Inflammatory macrophage treated with lipopolysaccharide for 4 hours (primary cell): ENCODE measurements around the gene CTDNEP1.
A peak's percentile ranks its signal among the peaks of the same experiment; 100 is the strongest.
"Not testable (repeated sequence)": the region's sequence is repeated elsewhere in the genome, so short reads cannot be mapped to it uniquely, and the experiment has no call there.

Experiments
- DNase-seq: peaks from one replicate; pipeline ENCODE4 v3.0.0-alpha.2; 2020

Gene CTDNEP1

DNA sequence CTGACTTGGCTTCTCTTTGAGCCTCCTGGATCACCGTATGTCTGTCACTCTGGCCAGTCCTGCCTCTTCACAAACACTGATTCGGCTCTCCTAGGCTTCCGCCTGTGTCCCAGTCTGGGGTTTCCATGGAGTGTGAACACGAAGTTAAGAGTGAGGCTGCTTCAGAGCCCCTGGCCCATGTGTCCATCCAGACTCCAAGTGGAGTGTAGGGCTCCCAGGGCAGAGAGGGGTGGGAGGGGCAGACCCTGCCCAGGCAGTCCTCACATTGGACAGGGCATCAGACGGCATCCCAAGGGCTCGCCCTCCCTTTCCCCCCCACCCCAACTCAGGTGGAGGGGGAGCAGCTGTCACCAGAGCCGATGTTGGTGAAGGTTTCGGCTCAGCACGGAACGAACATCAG lies 7.7 kb downstream of the CTDNEP1 start:
- not testable (repeated sequence) for DNase-seq

DNA sequence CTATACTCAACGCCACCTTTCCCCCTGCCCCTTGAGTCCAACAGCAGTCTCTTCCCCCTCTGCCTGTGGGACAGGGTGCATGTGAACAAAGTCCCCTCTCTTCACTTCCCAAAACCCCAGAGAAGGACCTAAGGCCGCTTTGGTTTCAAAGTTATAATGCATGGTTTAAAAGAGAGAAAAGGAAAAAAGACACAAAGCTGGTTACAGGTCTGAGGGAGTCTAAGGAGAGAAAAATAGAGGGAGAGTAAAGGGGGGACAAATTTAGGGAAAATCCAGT lies 8.1 kb downstream of the CTDNEP1 start:
- DNase-seq = no peak

DNA sequence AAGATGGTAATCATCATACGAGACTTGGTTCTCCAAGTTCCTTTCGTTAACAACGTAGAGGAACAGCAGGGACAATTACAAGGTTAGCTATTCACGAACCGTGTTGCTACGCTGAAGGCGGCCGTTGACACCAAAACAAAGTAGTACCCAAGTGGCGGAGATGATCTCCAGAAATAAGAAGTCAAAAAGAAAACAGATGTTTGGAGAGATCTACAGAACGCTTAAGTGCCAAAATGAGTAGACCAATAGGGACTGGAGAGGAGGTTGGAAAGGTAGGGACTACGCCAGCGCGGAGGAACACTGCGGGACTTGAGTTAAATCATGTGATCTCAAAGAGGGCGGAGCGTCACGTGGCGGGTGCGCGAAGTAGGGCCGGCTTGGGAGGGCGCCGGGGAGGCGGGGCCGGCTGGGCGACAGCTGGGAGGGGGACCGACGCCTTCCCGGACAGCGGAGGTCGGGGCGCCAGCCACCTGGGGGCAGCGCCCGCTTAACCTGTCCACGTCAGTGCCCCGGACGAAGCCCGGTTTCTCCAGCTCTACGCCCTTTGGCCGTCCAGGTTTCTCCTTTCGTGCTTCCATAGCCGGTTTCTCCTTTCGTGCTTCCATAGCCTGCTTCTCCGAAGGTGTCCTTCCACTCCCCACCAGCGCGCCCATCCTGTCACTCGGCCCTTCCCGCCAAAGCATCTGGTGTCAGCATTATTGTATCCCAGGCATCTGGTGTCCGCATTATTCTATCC lies 8.6 kb downstream of the CTDNEP1 start:
- peak; percentile 94 for DNase-seq

GRCh38 chr17:7241783-7242716 lies 9.5 kb downstream of the CTDNEP1 start, which contains the start of gene GABARAP:
TSS of gene GABARAP (minus strand) at chr17:7242449. CDS start at chr17:7242330, 119 bp downstream.
- DNase-seq = peak; percentile 92

GRCh38 chr17:7241090-7241733 lies 10.3 kb downstream of the CTDNEP1 start:
- peak; percentile 31 for DNase-seq

- DNase-seq = peak; percentile 86
Measured at GRCh38 chr17:7240375-7240774, 11.2 kb downstream of the CTDNEP1 start.

DNA sequence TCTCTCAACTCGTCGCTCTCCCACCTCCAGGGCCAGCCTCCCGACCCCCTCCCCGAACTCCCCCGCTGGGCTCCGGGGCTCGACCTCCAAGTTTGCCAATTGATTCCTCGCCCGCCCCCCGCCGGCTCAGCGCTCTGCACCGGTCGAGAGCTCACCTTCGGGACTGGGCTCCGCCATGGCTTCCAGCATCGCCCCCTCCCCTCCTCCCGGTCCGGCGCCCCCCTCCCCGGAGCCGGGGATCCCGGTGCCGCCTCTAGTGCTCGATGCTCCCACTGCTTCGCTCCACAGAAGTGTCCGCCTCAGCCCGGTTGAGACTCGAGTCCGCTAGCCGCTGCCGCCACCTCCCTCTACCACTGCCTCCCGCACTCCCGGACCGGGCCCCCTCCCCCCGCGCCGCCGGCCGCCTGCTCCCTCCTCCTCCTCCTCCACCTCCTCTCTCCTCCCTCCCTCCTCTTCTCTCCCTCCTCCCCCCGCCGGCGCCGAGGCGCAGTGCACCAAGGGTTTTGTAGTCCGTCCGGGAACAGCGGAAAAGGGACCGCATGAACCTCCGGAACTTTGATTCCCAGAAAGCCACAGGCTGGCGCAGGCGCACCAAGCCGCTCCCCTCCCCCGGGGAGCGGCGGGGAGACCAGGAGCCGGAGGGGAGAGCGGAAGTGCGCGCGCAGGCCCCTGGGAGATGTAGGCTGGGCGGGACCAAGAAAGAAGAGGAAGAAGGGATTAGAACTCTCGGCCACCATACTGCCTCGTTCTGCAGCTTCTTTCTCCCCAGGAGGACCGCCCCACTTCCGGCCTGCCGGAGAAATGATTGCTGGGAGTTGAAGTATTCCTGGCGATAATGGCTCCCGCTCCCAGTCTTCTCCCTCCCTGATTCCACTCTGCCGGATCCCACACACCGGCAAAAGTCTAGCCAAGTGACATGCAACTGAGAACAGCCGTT lies 12.2 kb downstream of the CTDNEP1 start, which contains the start of gene PHF23:
Gene PHF23, minus strand, starts transcription at position 367 of the 937 bp plus-strand sequence. Its CDS starts 178 bp downstream, at position 189.
- DNase-seq = peak; percentile 99

GRCh38 chr17:7238420-7239090 lies 13.0 kb downstream of the CTDNEP1 start:
- no peak for DNase-seq

GRCh38 chr17:7237761-7238419 lies 13.6 kb downstream of the CTDNEP1 start:
- DNase-seq = peak; percentile 66

GRCh38 chr17:7237266-7237760 lies 14.2 kb downstream of the CTDNEP1 start:
- DNase-seq = no peak

- DNase-seq = no peak
Measured at GRCh38 chr17:7236808-7237207, 14.7 kb downstream of the CTDNEP1 start.

- DNase-seq = peak; percentile 45
Measured at GRCh38 chr17:7235693-7236665, 15.6 kb downstream of the CTDNEP1 start.

- peak; percentile 92 for DNase-seq
Measured at GRCh38 chr17:7234083-7234951, 17.2 kb downstream of the CTDNEP1 start, which contains the start of gene DVL2. TSS of gene DVL2 (minus strand) at chr17:7234517. CDS start at chr17:7234262, 255 bp downstream.

DNA sequence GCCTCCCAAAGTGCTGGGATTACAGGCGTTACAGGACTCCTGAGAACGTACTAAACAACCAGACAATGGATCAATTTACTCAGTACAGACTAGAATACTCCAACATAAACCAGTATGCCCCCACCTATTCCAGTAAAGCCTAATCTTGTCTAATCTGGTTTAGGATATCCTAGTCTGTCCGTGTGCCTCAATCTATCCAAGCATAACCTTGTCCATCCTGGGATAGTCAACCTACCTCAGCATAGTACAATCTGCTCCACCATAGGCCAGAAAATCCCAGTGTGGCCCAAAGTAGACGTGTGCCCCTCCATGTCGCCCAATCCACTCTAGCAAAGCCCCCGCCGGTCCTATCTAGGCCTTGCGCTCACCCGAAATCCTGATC lies 17.8 kb downstream of the CTDNEP1 start:
- DNase-seq = no peak

DNA sequence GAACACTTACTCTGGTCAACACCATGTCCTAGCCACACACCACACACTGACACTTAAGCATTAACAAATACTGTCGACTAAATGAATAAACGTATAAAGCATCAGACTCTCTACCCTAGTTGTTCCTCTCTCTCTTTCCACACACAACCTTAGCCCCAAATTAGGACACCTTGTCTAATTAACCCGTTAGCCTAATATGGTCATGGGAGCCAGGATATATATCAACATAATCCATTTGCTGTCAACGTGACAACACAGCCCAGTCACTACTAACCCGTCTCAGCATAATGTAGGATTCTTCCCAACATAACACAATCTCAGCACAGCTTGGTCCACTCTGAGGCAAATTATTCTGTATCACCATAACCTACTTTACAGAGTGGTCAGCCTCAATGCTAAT lies 19.4 kb downstream of the CTDNEP1 start:
- DNase-seq = no peak

DNA sequence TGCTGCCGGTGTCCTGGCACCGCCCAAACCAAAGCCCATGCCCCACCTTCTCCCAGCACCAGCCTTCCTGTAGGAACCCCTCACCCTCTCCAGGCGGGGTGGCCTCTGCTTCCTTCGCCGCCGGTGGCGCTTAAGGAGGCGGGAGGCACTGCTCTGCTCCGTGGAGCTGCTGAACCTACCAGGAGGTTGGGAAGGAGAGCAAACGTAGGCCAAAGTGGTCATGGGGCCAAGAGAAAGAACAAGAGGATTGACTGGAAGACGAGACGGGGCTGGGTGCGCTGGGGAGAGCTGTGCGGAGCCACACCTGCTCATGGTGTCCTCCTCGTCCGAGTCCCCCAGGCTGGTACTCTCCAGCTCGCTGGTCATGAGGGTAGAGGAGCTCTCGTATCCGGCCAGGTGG lies 22.0 kb downstream of the CTDNEP1 start:
- no peak for DNase-seq

- no peak for DNase-seq
Measured at GRCh38 chr17:7228920-7229319, 22.6 kb downstream of the CTDNEP1 start.
